ENCODE results near the gene PTRH1. TPM values are rescaled to one million over a fixed set of nuclear protein-coding genes. Genes with fewer than 3 reads are reported as not detected.
A peak's percentile ranks its signal among the peaks of the same experiment; 100 is the strongest.

PTRH1 gene
- total and polyA plus RNA-seq, 7 donors = 7.9 to 44.6 (median 21.8) TPM

GRCh38 chr9:127717766-127718165 is 2.3 kb upstream of the PTRH1 start:
- DNase-seq (no peak), ATAC-seq (no peak)
- no peaks in the 10 kb centered on the region for H3K27me3 ChIP-seq (ENCODE audit: insufficient read depth in 3 of 3, low read length in 2 of 3)
- 71 to 76% (median 76%) methylated on average over 5 of the region's 5 CpGs for WGBS, 3 donors
- no peak overlapping the region for H3K27ac ChIP-seq
- no peaks in the 10 kb centered on the region for H3K9me3 ChIP-seq
- intact Hi-C loops (cut with DNase I) = loop anchor here (5.0 kb wide), 2 partner anchors 105 to 125 kb away; partner anchors contain the start of gene STXBP1 (in 1 of the 2)
- peaks cover 15% of the 10 kb centered on the region for H3K4me1 ChIP-seq
- no peak overlapping the region for H3K4me3 ChIP-seq
- no peaks in the 10 kb centered on the region for H3K36me3 ChIP-seq (ENCODE audit: insufficient read depth in 1 of 2, low read depth in 1 of 2)
- TF ChIP-seq CTCF (IDR thresholded peaks at IDR 0.05) = no peak

GRCh38 chr9:127716412-127716811 is 949 bp upstream of the PTRH1 start:
- no peak for ATAC-seq
- Histone ChIP-seq H3K4me3 (peak overlapping the region; percentile 85), H3K27ac (peak overlapping the region; percentile 91), H3K27me3 (ENCODE audit: insufficient read depth in 3 of 3, low read length in 2 of 3) (no peaks in the 10 kb centered on the region), H3K36me3 (ENCODE audit: insufficient read depth in 1 of 2, low read depth in 1 of 2) (no peaks in the 10 kb centered on the region), H3K9me3 (no peaks in the 10 kb centered on the region), H3K4me1 (peaks cover 15% of the 10 kb centered on the region)
- intact Hi-C loops (cut with DNase I) = loop anchor here (5.0 kb wide), 2 partner anchors 104 to 124 kb away; partner anchors contain the start of gene STXBP1 (in 1 of the 2)
- TF ChIP-seq CTCF (IDR thresholded peaks at IDR 0.05) = no peak
- WGBS, 3 donors = 76 to 85% (median 78%) methylated on average over 7 to 9 of the region's 9 CpGs
- no peak for DNase-seq

- peak overlapping the region; percentile 85 for H3K4me3 ChIP-seq
- no peaks in the 10 kb centered on the region for H3K27me3 ChIP-seq (ENCODE audit: insufficient read depth in 3 of 3, low read length in 2 of 3)
- 0 to 1% (median 0%) methylated on average over 38 to 44 of the region's 44 CpGs for WGBS, 3 donors
- TF ChIP-seq CTCF (IDR thresholded peaks at IDR 0.05) = no peak
- H3K9me3 ChIP-seq = no peaks in the 10 kb centered on the region
- intact Hi-C loops (cut with DNase I) = loop anchor here (5.0 kb wide), 2 partner anchors 103 to 123 kb away; partner anchors contain the start of gene STXBP1 (in 1 of the 2)
- H3K4me1 ChIP-seq = peaks cover 15% of the 10 kb centered on the region
- ATAC-seq = peak; percentile 29 to 70 (median 55)
- no peaks in the 10 kb centered on the region for H3K36me3 ChIP-seq (ENCODE audit: insufficient read depth in 1 of 2, low read depth in 1 of 2)
- H3K27ac ChIP-seq = peak overlapping the region; percentile 91
- peak in 1 of 2 donors; percentile 71 for DNase-seq
Observed at GRCh38 chr9:127714951-127715469, 453 bp downstream of the PTRH1 start.

- Histone ChIP-seq H3K27ac (no peak overlapping the region), H3K27me3 (ENCODE audit: insufficient read depth in 3 of 3, low read length in 2 of 3) (no peaks in the 10 kb centered on the region), H3K4me3 (peak overlapping the region; percentile 85), H3K4me1 (peaks cover 15% of the 10 kb centered on the region), H3K36me3 (ENCODE audit: insufficient read depth in 1 of 2, low read depth in 1 of 2) (no peaks in the 10 kb centered on the region), H3K9me3 (no peaks in the 10 kb centered on the region)
- ATAC-seq (no peak), DNase-seq (no peak)
- intact Hi-C loops (cut with DNase I) = no loop called here
- WGBS, 3 donors = 77 to 83% (median 81%) methylated on average over 19 of the region's 19 CpGs
- no peak for TF ChIP-seq CTCF (IDR thresholded peaks at IDR 0.05)
Observed at GRCh38 chr9:127714020-127714750, 1.3 kb downstream of the PTRH1 start.
